Activated CD4-positive, alpha-beta T cell treated with anti-CD3 and anti-CD28 coated beads for 24 hours (primary cell): ENCODE measurements around the gene TMEM128.
"Not testable (repeated sequence)": the region's sequence is repeated elsewhere in the genome, so short reads cannot be mapped to it uniquely, and the experiment has no call there.

Experiments
- DNase-seq, 2 donors: peaks; one replicate each; pipeline ENCODE4 v3.0.0-alpha.2; 2020; ENCODE audit warnings: low read depth in 2 of 2

TMEM128 gene

GRCh38 chr4:4195354-4195753 lies 52.7 kb downstream of the TMEM128 start:
- no peak for DNase-seq

- DNase-seq, result not testable (repeated sequence)
These were observed 59.5 kb downstream of the TMEM128 start for GRCh38 chr4:4188557-4188956.
